HG02840 (cell line): ENCODE measurements around the gene NKPD1.

Experiments used
- ATAC-seq: cut with Tn5 transposase; IDR thresholded peaks from one replicate; pipeline ENCODE4 v1.9.1; 2021; ENCODE audit warnings: mild to moderate bottlenecking, moderate library complexity, moderate number of reproducible peaks; ENCODE audit not compliant: unreplicated experiment, low FRiP score

Gene NKPD1

DNA sequence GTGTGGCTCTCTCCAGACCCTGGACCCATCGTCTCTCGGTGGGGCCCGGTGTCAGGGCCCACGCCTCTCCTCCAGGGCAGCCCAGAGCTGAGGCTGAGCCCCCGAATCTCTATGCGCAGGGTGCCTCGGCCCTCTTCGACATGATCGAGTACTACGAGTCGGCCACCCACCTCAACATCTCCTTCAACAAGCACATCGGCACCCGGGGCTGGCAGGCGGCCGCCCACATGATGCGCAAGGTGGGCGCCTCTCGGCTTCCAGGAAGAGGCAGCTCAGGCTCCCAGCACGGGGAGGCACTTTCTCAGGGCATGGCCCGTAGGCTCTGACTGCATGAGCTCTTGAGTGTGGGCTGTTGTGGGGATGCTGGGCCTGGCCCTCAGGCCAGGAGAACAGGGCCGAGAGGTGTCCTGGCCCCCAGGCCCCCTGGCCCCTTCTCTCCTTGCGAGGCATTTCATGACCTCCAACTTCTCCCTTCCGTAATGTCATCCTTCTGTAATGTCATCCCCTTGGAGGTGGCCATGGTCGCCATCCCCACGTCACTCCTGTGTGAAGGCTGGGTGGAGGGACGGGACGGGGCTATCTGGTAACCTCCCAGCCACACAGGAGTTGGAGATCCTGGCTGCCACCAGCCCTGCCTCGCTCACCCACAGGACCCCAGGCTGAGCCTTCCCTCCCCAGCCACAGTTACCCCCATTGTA lies 19.4 kb downstream of the NKPD1 start:
- ATAC-seq = no peak

DNA sequence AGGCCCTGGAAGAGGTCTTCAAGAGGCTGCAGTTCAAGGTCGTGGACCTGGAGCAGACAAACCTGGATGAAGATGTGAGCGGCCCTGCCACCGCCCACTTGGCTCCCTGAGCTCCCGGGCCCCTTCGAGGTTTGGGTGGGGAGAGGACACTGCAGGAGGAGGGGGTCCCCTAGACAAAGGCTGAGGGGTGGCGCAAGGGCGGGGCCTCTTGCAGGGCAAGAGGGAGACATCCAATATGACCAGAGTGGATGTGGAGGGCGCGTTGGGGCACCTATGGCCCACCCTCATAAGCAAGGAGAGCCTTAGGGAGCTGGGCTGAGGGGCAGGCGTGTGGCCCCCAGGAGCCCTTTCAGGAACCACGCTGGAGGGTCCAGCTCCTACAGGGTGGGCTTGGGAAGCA lies 20.2 kb downstream of the NKPD1 start:
- no peak for ATAC-seq

DNA sequence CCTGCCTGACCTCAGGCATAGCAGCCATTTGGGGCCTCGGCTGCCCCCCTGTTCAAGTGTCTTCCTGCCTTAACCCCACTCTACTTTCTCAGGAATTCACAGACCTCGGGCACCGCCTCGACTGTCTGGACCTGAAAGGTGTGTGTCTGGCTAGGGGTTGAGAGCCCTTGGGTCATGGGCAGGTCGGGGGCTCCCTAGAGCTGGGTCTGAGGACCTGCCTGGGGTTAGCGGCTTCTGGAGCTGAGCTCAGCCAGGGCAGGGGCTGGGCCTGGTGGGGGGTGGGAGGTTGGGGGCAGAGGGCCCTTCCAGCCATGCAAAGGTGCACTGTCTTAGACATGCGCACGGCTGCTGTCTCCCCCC lies 20.7 kb downstream of the NKPD1 start:
- no peak for ATAC-seq

DNA sequence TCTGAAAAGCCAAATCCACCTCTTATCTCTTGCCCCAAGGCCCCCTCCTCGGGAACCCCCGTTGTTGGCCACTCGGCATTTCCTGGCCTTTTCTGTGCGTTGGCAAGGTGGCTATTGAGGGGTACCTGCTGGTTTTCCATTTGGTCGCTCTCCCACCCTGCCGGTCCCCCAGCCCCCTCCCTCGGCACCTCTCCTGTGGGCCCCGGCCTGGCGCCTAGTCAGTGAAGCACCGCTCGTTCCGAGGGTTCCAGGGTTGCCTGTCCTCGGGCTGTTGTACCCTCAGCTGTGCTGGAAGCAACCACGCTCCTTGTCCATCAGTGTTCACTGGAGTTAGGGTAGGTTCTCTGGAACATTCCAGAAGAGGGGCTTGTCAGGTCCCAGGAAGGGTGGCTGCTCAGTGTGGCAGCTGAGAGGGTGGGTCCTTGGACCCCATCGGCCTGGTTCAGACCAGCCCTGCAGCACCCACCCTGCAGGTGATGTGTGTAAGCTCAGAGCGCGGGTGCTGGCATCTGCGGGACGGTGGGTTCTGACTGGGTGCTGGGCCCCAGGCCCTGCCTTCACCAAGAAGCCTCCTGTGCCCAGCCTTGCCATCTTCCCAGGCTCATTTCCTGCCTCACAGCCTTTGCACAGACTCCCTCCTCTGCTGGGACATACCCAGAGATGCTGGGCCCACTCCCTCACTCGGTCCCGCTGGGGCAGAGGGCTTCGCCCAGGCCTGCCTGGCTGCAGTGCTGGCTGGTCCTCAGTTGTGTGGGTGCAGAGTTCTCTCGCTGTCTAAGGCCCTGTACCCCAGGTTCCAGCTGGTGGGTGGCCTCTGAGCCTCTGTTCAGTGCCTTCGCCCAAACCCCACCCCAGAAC lies 21.3 kb downstream of the NKPD1 start:
- no peak for ATAC-seq

DNA sequence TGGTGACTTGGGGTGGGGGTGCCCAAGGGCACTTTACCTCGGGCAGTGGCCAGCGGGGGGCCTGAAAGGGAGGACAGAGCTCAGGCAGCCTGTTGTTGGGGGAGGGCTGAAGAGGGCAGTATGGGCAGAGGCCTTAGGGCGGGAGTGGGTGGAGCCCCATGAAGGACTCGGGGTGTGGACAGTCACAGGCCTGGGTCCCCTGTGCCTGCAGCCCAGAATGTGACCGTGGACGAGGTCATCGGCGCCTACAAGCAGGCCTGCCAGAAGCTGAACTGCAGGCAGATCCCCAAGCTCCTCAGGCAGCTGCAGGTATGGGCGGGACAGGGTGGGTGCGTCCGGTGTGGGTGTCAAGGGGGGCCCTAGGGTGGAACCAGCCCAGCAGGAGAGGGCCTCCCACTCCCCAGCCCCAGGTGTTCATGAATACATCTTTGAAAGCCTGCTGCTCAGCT lies 22.5 kb downstream of the NKPD1 start:
- no peak for ATAC-seq

DNA sequence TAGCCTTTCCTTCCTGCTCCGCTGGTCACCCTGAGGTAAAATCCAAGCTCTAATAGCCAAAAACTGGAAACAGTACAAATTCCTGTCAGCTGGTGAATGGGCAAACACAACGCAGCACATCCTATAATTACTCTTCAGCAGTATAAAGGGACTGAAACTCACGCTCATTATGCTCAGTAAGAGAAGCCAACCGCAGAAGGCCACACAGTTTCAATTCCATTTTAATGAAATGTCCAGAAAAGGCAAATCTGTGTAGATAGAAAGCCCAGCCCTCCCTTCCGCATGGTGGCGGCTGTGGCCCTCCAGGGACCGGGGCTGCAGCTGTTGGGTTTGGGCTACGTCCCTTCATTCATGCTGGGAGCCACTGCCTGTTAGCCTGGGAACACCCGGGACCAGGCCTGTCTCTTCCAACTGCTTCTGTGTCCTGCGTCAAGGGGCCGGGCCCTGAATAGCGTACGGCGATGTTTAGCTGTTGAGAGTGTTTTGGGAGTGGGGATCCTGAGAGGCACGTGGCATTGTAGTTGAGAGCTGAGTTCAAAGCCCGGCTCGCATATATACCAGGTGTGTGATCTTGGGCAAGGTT lies 23.5 kb downstream of the NKPD1 start:
- ATAC-seq = peak; percentile 67

DNA sequence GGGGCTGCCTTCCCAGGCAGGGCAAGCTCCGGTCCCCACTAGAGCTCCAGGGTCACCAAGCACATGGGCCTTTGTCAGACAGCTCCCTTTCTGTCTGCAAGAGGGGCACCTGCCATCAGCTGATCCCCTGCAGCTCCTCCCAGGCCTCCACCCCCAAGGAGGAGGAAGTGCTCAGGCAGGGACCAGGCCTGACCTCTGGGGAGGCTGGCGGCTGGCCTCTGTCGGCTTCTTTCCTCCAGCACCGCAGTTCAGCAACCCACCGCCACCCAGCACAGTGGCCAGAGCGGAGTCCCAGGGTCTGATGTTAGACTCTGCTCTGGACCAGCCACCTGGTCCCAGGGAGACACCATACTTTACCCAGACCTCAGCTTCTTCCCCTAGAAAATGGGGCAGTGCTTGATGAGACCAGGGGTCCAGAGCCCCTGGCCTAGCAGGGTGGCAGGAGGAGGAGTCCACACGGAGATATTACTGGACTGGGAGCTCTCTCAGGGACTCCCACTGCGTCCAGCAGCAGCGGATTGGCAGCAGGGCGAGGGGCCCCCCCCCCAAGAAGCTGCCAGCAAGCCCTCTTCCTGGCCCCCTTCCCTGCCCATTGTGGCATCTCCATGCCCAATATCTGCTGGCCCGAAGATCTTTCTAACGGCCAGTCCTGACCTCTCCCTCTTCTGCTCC lies 24.1 kb downstream of the NKPD1 start:
- peak; percentile 14 for ATAC-seq

DNA sequence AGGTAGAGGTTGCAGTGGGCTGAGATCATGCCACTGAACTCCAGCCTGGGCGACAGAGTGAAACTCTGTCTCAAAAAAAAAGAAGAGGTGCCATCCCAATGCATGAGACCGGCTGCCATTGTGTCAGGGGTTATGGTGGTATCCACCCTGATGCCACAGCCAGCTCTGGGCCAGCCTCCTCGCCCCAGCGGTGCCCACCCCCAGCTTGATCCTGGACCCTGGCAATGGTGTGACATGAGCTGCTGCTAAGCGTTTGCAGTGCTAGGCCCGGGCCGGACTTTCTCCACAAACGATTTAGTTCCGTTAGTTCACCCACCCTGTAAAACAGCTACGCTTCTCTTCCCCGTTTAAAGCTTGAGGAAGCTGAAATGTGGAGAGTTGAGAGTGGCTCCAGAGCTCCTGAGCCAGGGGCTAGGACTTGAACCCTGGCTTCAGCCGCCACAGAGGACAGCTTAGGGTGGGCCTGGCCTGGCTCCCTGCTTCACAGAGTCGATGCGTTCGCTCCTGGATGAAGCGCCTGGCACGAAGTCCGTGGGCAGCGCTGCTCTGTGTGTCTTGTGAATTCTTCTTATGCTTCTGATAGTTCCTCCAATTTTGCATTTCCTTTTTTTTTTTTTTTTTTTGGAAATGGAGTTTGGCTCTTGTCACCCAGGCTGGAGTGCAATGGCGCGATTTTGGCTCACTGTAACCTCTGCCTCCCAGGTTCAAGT lies 25.5 kb downstream of the NKPD1 start:
- ATAC-seq = no peak

DNA sequence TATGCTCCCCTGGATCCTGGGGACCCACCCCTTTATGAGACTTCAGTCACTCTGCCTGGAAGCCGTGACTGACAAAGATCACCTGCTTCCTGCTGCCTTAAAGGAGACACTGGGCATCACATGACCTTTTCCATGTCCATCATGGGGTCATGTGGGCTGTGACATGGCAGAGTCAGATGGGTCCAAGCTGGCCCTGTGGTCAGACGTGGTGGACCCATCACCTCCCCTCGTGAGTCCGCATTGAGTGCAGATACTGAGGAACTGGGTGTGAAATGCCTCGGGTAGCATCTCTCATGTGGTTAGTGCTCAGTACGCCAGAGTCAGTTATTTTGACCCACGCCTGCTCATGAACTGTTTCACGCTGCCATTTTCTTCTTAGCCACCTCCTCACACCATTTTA lies 27.1 kb downstream of the NKPD1 start:
- no peak for ATAC-seq

DNA sequence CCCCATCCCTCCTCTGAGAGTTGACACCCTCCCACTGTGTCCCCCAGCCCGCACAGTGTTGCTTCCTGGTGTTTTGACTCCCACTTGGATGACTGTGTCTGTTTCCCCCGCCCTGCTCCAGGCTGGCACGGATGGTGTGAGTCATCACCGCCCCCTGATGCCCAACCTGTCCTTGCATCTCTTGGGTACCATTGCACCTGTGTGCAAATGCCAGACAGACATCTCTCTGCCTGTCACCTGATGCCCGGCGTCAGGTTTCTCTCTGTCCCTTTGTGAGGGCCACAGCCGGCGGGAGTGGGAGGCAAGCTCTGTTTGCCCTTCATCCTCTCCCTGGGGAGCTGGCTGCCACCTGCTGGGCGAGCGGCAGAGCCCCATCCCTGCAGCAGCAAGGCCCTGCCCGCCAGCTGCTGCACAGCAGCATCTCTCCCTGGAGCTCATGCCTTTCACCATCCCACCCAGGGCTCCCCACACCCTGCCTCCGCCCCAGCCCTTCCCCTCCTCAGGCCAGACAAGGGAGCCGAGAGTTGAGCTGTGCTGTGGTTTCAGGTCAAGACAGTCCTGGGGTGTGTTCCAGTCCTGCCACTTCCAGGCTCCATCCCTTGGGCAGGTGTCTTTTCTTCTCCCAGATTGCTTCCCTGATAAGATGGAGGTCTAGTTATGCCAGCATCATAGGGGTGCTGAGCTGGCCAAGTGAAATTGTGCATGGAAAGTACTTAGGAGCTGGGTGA lies 29.7 kb downstream of the NKPD1 start:
- ATAC-seq = no peak

DNA sequence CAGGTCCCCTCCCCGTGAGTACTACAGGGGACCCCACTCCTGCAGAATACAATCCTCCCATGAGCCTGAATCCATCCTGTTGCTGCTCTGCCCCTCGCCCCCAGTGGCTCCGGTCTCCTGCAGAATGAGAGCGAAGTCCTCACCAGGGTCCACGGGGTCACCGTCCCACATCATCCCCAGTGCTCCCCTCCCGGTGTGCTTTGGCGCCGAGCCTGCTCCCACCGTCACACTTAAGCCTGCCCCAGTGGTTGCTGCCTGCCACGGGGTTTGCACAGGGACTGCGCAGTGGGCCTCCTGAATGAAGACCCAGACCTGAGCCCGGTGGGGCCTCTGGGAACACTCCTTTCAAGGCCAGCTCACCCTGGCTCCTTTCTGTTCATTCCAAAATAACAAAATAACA lies 30.5 kb downstream of the NKPD1 start:
- ATAC-seq = no peak

DNA sequence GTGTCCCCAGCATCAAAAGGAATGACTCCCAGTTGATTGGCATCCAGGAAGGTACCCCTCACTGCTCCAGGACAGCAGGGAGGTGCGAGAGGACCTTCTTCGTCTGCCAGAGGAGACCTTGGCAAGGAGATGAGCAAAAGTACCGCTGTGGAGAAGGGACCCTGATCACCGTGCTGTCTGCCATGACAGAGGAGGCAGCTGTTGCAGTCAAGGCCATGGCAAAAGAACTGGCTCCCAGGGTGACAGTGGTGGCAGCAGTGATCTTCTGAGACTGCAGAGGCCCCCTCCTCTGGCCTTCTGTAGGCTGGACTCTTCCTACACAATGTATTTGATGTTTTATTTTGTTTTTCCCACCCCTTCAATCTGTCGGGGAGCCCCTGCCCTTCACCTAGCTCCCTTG lies 32.0 kb downstream of the NKPD1 start:
- ATAC-seq = no peak

DNA sequence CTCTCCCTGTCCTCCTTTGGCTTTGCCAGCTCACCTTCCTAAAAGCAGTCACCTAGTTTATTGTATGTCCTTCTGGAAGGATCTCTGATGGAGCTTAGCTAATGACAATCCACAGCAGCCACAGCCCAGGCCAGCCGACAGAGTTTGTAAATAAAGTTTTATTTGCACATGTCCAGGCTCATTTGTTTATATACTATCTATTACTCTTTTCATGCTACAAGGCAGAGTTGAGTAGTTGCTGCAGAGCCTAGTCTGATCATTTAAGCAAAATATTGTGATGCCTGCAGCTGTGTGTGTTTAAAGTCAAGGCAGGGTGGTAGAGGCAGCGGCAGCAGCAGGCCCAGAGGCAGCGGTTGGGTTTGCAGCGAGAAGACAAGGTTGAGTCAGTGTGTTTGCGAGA lies 32.6 kb downstream of the NKPD1 start:
- ATAC-seq = no peak

DNA sequence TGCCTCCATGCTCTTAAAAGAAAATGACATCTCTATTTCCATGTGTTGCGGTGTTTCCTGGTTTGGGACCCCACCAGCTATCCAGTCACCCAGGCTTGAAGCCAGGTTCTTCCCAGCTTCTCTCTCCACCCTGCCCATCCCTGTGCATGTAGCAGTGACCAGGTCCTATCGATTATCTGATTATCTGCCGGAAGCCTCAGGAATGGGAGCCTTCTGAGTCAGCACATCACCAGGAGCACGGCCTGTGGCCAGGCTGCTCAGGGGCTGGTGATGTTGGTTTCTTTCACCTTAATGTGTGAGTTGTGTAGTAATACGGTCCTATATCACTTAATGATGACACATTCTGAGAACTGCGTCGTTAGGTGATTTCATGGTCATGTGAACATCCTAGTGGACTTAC lies 34.1 kb downstream of the NKPD1 start:
- no peak for ATAC-seq

DNA sequence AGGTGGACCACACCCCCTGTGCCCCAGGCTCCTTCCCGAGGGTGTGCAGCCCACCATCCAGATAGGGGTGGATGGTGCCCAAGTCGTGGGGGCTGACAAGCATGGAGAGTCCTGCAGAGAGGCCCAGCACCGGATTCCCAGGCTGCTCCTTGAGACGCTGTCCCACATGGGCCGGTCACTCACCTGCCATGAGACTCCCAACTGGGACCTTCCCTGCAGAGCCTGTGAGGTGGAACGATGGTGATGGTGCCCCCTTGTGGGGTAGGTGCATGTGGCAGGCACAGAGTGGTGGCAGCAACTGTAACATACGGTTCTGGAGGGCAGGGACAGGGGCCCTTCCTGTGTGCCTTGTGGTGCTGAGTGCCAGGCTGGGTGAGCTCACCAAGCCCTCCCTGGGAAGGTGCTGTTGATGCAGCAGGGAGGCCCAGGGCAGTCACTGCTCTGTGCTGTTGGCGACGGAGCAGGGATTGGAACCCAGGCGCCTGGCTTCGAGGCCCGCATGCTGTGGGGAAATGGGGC lies 34.7 kb downstream of the NKPD1 start:
- ATAC-seq = no peak

DNA sequence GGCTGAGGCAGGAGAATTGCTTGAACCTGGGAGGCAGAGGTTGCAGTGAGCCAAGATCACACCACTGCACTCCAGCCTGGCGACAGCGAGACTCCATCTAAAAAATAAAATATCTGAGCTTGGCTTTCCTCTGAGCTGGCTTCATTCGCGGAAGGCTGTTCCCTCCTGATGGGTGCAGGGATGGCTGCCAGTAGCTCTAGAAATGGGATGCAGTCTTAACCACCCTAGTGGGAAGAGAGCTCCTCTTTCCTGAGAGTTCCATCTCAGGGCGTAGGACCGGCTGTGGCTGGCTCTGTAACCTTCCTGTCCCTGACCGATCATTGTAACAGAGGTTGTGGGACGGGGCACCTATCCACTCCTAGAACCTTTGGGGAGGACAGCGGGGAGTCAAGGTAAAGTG lies 35.4 kb downstream of the NKPD1 start:
- ATAC-seq = no peak

DNA sequence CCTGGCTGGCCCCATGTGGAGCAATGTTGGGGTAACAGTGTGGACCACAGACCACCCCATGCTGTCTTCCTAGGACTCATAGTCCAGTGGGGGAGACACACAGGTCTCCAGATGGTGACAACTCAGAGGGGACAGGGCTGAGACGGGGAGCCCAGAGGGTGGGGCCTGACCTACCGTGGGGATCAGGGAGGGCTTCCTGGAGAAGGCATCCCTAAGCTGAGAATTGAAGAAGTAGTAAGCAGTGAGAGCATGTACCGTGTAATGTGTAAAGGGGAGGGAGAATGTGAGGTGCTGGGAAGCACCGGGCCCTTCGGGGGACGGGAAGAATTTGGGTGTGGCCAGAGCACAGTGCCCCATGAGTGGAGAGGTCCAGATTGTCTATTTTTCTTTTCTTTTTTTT lies 36.8 kb downstream of the NKPD1 start:
- ATAC-seq = no peak

DNA sequence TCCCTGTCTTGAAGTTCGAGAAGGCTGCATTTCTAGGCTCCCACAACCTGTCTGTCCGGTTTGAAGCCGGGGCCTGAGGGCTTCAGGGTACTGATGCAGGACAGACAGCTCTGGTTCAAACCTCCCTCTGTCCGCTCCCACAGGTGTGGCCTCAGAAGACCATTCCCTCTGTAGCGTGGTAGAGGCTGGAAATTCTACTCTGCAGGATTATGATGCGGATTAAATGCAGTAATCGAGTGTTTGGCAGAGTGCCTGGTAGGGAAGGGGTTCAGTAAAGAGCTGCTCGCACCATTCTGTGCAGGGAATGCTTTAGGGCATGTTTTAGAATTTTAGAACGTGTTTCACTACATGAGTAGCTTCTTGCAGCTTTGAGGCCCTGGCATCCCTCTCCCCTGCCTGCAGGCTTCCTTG lies 37.3 kb downstream of the NKPD1 start:
- ATAC-seq = no peak

DNA sequence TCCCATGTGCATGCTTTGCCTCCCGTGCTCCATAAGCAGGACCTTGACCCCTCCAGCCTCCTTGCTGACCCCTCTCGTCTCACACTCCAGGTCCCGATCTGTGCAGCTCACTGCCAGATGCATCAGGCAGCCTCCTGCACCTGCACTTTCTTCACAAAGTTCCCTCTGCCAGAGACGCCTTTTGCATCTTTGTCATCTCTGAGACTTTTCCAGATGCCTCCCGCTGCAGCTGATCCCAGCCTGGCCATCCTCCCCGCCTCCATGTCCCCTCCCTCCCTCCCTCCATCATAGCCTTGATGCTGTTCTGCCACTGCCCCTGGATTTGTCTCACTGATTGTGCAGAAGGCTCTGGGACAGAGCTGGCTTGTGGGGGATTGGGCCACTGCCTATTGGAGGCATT lies 38.0 kb downstream of the NKPD1 start:
- no peak for ATAC-seq
